ENCODE data around the gene HIRA. TPM values are rescaled to one million over a fixed set of nuclear protein-coding genes. Genes with fewer than 3 reads are reported as not detected.
"Not testable (repeated sequence)": the region's sequence is repeated elsewhere in the genome, so short reads cannot be mapped to it uniquely, and the experiment has no call there.

Gene HIRA
- total RNA-seq, 4 donors from 2014 or later, result 24.9 to 104 (median 31.8) TPM

GRCh38 chr22:19307872-19308271, 123.7 kb downstream of the HIRA start:
- no peak for DNase-seq
- no peaks in the 10 kb centered on the region for H3K4me1 ChIP-seq
- no peaks in the 10 kb centered on the region for H3K9me3 ChIP-seq
- no peak overlapping the region for H3K4me3 ChIP-seq
- no peaks in the 10 kb centered on the region for H3K27me3 ChIP-seq
- no peak overlapping the region for H3K27ac ChIP-seq
- no peaks in the 10 kb centered on the region for H3K36me3 ChIP-seq
- TF ChIP-seq POLR2A (IDR thresholded peaks at IDR 0.05) (no peak), CTCF (IDR thresholded peaks at IDR 0.05) (no peak)

GRCh38 chr22:19306535-19306934, 125.0 kb downstream of the HIRA start:
- H3K4me3 ChIP-seq, H3K27me3 ChIP-seq, H3K27ac ChIP-seq, H3K36me3 ChIP-seq, DNase-seq, H3K9me3 ChIP-seq, H3K4me1 ChIP-seq: not testable (repeated sequence)

GRCh38 chr22:19304547-19304946, 127.0 kb downstream of the HIRA start:
- TF ChIP-seq CTCF (IDR thresholded peaks at IDR 0.05) (no peak), POLR2A (IDR thresholded peaks at IDR 0.05) (no peak)
- no peak overlapping the region for H3K27ac ChIP-seq
- H3K4me1 ChIP-seq, result no peaks in the 10 kb centered on the region
- no peaks in the 10 kb centered on the region for H3K36me3 ChIP-seq
- no peak for DNase-seq
- H3K4me3 ChIP-seq, result no peak overlapping the region
- no peaks in the 10 kb centered on the region for H3K27me3 ChIP-seq
- H3K9me3 ChIP-seq, result no peaks in the 10 kb centered on the region

GRCh38 chr22:19303785-19304184, 127.7 kb downstream of the HIRA start:
- no peak for TF ChIP-seq POLR2A (IDR thresholded peaks at IDR 0.05)
- no peak for TF ChIP-seq CTCF (IDR thresholded peaks at IDR 0.05)
- Histone ChIP-seq H3K27me3 (no peaks in the 10 kb centered on the region), H3K9me3 (no peaks in the 10 kb centered on the region), H3K4me3 (no peak overlapping the region), H3K36me3 (no peaks in the 10 kb centered on the region), H3K27ac (no peak overlapping the region), H3K4me1 (no peaks in the 10 kb centered on the region)
- no peak for DNase-seq

- H3K4me1 ChIP-seq, result peaks cover 0 to 12% (median 4%) of the 10 kb centered on the region in 4 donors
- no peak overlapping the region for H3K27ac ChIP-seq
- TF ChIP-seq CTCF (IDR thresholded peaks at IDR 0.05) (no peak), POLR2A (IDR thresholded peaks at IDR 0.05) (no peak)
- no peak for DNase-seq
- no peaks in the 10 kb centered on the region for H3K36me3 ChIP-seq
- H3K9me3 ChIP-seq, result no peaks in the 10 kb centered on the region
- no peaks in the 10 kb centered on the region for H3K27me3 ChIP-seq
- H3K4me3 ChIP-seq, result no peak overlapping the region
Measured at GRCh38 chr22:19295733-19296132, 135.8 kb downstream of the HIRA start.

GRCh38 chr22:19292458-19293230, 138.9 kb downstream of the HIRA start:
- Histone ChIP-seq H3K27ac (peak overlapping the region in 2 of 4 donors; percentile 60), H3K4me3 (peak overlapping the region; percentile 90 to 95 (median 93)), H3K9me3 (no peaks in the 10 kb centered on the region), H3K36me3 (no peaks in the 10 kb centered on the region), H3K27me3 (no peaks in the 10 kb centered on the region), H3K4me1 (peaks cover 0 to 18% (median 4%) of the 10 kb centered on the region in 4 donors)
- DNase-seq, result no peak
- TF ChIP-seq POLR2A (IDR thresholded peaks at IDR 0.05) (no peak), CTCF (IDR thresholded peaks at IDR 0.05) (no peak)
